HG03439 (cell line): Measurements from ENCODE around the gene FMN2.

Experiments used
- ATAC-seq: cut with Tn5 transposase; IDR thresholded peaks from one replicate; pipeline ENCODE4 v1.9.1; 2021; ENCODE audit warnings: mild to moderate bottlenecking, moderate library complexity; ENCODE audit not compliant: unreplicated experiment

The FMN2 gene

GRCh38 chr1:240192851-240193250 is 101.2 kb downstream of the FMN2 start:
- ATAC-seq: no peak

DNA sequence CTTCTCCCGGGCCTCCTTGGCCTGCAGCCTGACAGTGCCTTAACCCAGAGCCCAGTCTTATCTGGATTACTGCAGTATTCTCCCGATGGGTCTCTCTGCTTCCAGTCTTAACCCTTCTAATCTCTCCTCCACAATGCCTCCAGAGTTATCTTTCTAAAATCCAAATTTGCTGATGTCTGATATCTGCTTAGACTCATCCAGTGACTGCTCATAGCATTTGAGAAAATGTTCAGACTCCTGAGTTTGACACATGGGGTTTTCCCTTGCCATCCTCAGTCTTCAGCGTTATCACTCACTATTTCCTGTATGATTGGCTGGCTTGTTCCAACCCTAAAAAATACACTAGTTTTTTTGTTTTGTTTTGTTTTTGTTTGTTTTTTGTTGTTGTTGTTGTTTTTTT is 102.0 kb downstream of the FMN2 start:
- no peak for ATAC-seq

GRCh38 chr1:240194120-240194519 is 102.4 kb downstream of the FMN2 start:
- no peak for ATAC-seq

- no peak for ATAC-seq
Measured at GRCh38 chr1:240198376-240198775, 106.7 kb downstream of the FMN2 start.

DNA sequence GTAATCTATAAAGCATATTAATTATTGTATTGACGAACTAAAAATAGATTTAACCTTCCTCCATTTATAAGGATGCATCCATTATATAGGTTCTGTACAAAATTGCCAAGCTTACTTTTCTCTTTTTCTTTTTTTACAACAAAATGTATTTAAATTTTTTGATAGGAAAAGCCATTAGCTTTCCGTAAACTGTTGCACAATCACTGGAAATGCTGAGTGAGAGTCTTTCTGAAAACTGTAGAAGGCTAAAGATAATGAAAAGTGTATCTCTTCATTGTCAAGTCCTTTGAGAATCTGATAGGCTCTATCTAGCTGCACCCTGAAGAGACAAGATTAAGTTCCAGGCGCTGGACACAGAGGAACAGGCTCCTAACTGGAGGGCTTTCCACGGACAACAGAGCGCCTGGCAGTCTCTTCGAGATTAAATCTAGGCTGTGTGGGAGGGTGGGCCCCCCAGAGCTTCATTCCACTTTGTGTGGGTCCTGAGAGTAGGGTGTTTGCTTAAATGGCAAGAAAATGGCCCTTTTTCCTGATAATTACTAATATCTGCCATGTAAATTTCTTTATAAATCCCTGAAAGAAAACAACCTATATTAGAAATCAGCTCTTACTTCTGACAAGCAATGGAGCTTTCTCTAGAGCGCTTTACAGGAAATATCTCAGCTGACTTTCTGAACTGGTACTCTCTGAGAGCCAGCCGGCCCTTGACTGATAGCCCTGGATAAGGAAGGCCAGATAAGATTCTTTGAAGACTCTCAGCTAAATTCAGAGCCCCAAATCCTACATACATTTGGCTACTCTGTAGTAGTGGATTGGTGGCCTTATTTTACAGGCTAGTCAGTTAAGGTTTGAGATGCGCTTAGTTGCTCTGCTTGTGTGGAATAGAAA is 108.3 kb downstream of the FMN2 start:
- ATAC-seq: no peak

- no peak for ATAC-seq
Measured at GRCh38 chr1:240201931-240202330, 110.2 kb downstream of the FMN2 start.

- no peak for ATAC-seq
Measured at GRCh38 chr1:240207073-240207709, 115.5 kb downstream of the FMN2 start.

GRCh38 chr1:240210026-240210425 is 118.3 kb downstream of the FMN2 start:
- no peak for ATAC-seq

GRCh38 chr1:240212556-240212955 is 120.9 kb downstream of the FMN2 start:
- no peak for ATAC-seq

DNA sequence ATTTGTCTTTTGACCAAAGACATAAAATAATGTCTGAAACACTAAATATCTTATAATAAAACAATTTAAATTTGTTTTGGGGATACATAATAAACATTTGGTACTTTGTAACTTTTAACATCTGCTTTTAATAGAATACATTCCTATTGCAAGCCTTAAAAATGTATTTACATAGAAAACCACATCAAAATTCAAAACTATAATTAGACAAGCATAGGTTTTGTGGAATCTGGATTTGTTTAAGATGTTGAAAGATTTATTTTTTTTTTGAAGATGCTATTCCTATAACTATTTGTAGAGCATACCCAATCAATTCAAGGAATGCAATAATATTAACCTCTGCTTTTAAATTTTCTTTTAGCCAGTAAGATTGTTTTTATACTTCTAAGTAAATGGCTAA is 125.7 kb downstream of the FMN2 start:
- ATAC-seq: no peak

DNA sequence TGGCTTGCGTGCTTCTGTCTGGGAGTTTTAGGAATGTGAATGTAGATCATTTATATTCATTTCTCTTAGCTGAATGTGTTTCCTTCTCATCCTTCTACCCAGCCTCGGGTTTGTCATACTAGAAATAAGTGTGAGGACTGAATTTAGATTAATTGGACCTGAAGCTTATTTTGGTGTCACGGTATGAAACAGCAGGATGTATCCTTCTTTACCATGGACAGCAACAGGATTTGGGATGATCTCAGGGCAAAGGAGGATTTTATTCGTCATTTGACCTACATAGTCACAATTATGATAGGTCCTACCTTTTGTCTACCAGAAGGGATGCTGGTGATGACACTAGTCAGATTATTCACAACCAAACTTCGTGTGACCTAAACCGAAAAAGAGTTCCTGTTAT is 127.4 kb downstream of the FMN2 start:
- ATAC-seq: no peak

DNA sequence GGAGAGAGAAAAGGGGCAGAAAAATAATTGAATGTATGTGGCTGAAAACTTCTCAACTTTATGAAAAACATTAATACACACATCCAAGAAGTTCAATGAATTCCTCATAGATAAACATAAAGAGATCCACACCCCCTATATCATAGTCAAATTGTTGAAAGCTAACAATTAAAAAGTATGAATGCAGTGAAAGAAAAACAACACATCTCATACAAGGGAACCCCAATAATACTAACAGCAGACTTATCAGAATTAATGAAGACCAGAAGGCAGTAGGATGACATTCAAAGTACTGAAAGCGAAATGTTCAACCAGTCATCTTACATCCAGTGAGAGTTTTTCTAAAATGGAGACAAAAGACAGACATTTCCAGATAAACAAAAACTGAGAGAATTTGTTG is 134.4 kb downstream of the FMN2 start:
- no peak for ATAC-seq

DNA sequence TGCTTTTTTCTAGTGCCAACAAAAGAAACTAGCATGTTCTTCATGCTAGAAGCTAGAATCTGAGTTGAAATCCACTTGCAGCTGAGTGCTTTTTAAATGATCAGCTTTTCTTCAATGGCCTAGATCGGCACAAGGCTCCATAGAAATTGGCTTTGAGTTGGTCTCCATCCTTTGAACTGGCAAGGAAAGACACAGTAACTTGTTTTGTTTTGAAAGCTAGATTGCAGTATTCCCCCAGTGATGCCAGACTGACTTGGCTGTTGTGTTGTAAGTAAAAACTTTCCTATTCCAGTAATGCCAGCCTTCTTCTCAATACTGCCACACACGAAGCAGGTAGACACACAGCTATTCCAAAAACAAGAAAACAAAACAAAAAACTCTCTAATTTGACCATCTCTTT is 139.1 kb downstream of the FMN2 start:
- ATAC-seq: no peak

GRCh38 chr1:240232530-240232929 is 140.8 kb downstream of the FMN2 start:
- ATAC-seq: no peak

DNA sequence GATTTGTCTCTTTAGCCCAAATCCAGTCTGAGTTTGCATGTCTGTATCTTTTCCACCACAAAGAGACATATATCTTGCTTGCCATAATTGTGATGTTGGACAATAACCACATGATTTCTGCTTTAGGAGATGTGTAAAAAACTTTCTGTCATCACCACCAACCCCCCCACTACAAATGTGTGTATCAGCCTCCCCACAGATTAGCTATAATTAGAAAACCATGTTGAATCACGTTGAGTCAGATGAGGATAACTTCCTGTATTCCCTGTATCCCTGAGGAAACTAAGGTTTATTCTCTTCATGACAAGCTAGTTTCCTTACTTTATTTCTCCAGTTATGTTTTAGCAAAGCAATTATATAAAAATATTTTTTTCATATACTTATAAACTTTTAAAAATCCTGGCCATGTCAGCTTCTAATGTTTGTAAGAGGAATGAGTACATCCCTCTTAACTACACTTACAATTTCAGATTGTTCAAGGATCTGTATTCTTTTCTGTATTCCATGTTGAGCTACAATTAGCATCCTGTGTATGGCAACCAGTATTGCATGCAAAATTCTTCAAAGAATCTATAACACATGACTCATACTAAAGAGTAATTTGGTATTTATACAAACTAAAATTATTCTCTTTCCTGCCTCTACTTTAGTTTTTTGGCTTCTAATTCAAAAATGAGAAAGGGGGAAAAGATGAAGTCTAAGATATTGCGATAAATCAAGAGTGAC is 143.0 kb downstream of the FMN2 start:
- no peak for ATAC-seq

DNA sequence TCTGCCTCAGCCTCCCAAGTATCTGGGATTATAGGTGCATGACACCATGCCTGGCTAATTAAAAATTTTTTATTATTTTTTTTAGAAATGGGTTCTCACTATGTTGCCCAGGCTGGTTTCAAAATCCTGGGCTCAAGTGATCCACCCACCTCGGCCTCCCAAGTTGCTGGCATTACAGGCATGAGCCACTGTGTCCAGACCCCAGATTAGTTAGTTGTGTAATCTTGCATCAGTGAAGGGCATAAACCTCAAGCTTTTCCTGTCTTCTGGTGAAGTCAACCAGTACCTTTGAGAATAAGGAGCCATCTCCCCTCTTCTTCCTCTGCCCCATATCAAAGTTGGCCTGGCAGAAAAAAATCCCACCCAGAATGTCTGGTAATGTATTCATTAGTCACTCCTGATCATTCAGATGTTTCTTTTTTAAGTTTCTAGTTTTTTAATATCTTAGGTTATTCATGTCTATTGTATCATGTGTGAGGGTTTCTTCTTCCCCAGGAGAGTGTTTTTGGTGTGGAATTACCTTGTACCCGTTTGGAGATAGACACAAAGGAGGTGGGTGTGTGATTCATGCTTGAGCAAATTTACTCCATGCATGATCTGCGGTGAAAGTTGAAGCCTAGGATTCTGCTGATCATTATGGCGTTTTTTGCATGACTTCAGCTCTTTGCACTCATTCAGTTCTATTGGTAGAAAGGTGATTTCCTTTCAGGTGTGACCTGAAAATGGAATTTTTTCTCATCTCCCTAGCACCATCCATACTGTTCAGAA is 144.0 kb downstream of the FMN2 start:
- ATAC-seq: no peak

- ATAC-seq: no peak
Measured at GRCh38 chr1:240237305-240237721, 145.6 kb downstream of the FMN2 start.

DNA sequence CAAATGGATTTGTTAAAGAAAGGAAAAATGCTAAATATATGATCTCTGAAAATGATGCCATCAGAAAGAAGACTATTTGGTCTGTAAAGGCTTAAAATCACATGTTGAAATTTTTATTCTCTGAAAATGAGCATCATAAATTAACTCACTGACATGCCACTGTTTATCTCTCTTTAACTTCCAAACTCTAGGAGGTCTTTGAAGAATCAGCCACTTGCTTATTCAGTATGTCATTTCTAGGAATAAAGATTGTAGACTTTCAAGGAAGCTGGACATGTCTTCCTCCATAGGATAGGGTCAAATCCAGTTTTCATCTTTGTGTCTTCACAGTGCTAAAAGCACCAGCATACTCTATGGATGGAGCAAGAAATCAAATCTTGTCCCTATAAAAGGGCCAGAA is 147.6 kb downstream of the FMN2 start:
- no peak for ATAC-seq

GRCh38 chr1:240241278-240241677 is 149.6 kb downstream of the FMN2 start:
- no peak for ATAC-seq

GRCh38 chr1:240242601-240243144 is 151.0 kb downstream of the FMN2 start:
- ATAC-seq: no peak
